Upper lobe of left lung (tissue), 4 donors: ENCODE results near the gene FRMD5.

Experiments
- CTCF ChIP-seq, 6 experiments: fragments of 450-650 bp in 4 of 6; fragments of 200-600 bp in 2 of 6; sonication (generic) in 2 of 6; IDR thresholded peaks; one replicate each; pipeline ENCODE4 v1.5.1; 2016 to 2019; ENCODE audit warnings: antibody characterized with exemption in 6 of 6
- EP300 ChIP-seq, 4 donors: sonication (generic); formaldehyde crosslinking; IDR thresholded peaks; one replicate each; pipeline ENCODE4 v1.5.1; 2017; ENCODE audit warnings: antibody characterized with exemption in 4 of 4, control low read depth in 2 of 4
- POLR2A ChIP-seq, 4 donors: fragments of 450-650 bp; IDR thresholded peaks; one replicate each; pipeline ENCODE4 v1.5.1; 2016 to 2017; ENCODE audit warnings: antibody characterized with exemption in 4 of 4, mild to moderate bottlenecking in 2 of 4
- POLR2AphosphoS5 ChIP-seq, 2 donors: sonication (generic); formaldehyde crosslinking; IDR thresholded peaks; one replicate each; pipeline ENCODE4 v1.5.1; 2017; ENCODE audit warnings: antibody characterized with exemption in 2 of 2

- TF ChIP-seq EP300 (IDR thresholded peaks at IDR 0.05) (no peak), POLR2AphosphoS5 (IDR thresholded peaks at IDR 0.05) (no peak), CTCF (IDR thresholded peaks at IDR 0.05) (no peak), POLR2A (IDR thresholded peaks at IDR 0.05) (no peak)
Observed at GRCh38 chr15:43977072-43977884, 217.8 kb downstream of the FRMD5 start.
